PFSK-1 (cell line): ENCODE measurements around the gene RHOD.

Experiments used
- FOXP2 ChIP-seq: optimal IDR thresholded peaks from 2 replicates; pipeline ENCODE3; 2011; ENCODE audit warnings: borderline replicate concordance, control low read depth, inconsistent platforms; ENCODE audit not compliant: insufficient read depth; ENCODE audit errors: extremely low read length, extremely low read depth
- POLR2AphosphoS5 ChIP-seq: IDR thresholded peaks from 2 replicates; pipeline ENCODE4 v1.6.1; 2012; ENCODE audit warnings: low read depth, mild to moderate bottlenecking, control low read depth, low read length, moderate library complexity
- REST ChIP-seq, 2 experiments: IDR thresholded peaks; 2 replicates each; pipeline versions ENCODE4 v1.6.1 to v1.8.0; 2011 to 2012; ENCODE audit warnings: low read depth in 2 of 2, low read length in 2 of 2, control low read depth in 1 of 2, inconsistent platforms in 1 of 2, mild to moderate bottlenecking in 1 of 2, moderate library complexity in 1 of 2; ENCODE audit not compliant: insufficient read depth in 1 of 2
- SIN3A ChIP-seq: IDR thresholded peaks from 2 replicates; pipeline ENCODE4 v1.6.1; 2012; ENCODE audit warnings: mild to moderate bottlenecking, low read length, moderate library complexity, borderline replicate concordance; ENCODE audit not compliant: insufficient read depth
- TAF1 ChIP-seq: IDR thresholded peaks from 2 replicates; pipeline ENCODE4 v1.6.1; 2012; ENCODE audit warnings: low read length, control low read depth, borderline replicate concordance; ENCODE audit not compliant: insufficient read depth

- no peak for TF ChIP-seq POLR2AphosphoS5
- no peak for TF ChIP-seq SIN3A
- TF ChIP-seq REST (IDR thresholded peaks at IDR 0.05; ENCODE audit: insufficient read depth in 1 of 2, low read depth in 2 of 2, low read length in 2 of 2) = no peak
- no peak for TF ChIP-seq TAF1
- TF ChIP-seq FOXP2 = no peak
Measured at GRCh38 chr11:67016550-67016949, 40.1 kb upstream of the RHOD start.
